HG03175 (cell line): ENCODE measurements around the gene COL8A2.

ENCODE experiments used
- ATAC-seq: cut with Tn5 transposase; IDR thresholded peaks from one replicate; pipeline ENCODE4 v1.9.1; 2021; ENCODE audit warnings: mild to moderate bottlenecking, moderate library complexity; ENCODE audit not compliant: unreplicated experiment

The COL8A2 gene

GRCh38 chr1:36076979-36077573 lies 47.9 kb downstream of the COL8A2 start:
- ATAC-seq = no peak

GRCh38 chr1:36070349-36070748 lies 54.7 kb downstream of the COL8A2 start:
- no peak for ATAC-seq

- no peak for ATAC-seq
Measured at GRCh38 chr1:36068866-36069265, 56.2 kb downstream of the COL8A2 start.

DNA sequence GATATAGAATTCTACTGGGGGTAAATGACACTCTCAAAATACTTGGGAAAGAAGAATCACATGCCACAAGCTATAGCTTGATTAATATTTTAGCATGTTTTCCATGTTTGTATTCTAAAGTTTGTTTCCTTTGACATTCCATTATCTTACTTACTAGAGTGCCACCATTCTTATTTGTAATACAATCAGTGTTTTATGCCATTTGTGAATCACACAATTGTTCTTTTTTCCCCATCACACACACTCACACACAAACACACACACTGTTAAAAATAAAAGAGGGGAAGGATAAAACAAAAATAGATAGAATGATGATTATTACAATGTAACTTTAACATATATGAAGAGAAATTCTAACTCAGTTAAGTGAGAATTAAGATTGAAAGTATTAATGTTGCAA lies 57.2 kb downstream of the COL8A2 start:
- ATAC-seq = no peak

DNA sequence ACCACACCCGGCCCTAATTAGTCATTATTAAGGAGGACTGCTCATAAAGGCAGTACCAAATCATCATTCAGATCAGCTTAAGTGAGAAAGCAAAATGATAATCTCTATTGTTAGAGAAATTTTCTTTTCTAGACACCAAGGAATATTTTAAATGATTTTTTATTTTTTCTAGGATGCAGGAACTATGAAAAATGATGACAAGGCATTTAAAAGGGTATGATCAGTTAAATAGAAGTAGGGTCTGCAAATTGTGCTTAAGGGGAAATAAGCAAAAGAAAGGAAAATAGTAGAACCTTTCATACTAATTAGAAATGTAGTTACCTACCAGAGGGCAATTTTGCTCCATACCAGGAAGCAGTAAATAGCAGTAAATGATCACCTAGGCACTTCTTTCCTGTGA lies 62.7 kb downstream of the COL8A2 start:
- ATAC-seq = no peak

GRCh38 chr1:36055706-36056105 lies 69.3 kb downstream of the COL8A2 start:
- no peak for ATAC-seq

GRCh38 chr1:36053978-36054377 lies 71.0 kb downstream of the COL8A2 start:
- ATAC-seq = no peak

- no peak for ATAC-seq
Measured at GRCh38 chr1:36051821-36052220, 73.2 kb downstream of the COL8A2 start.
